H1 (cell line): ENCODE data around the gene RDH16.
"Not testable (repeated sequence)": the region's sequence is repeated elsewhere in the genome, so short reads cannot be mapped to it uniquely, and the experiment has no call there.

ENCODE experiments used
- ASH2L ChIP-seq: fragments of 200-600, 300-600 bp; sonication (generic); IDR thresholded peaks from one replicate; pipeline ENCODE4 v1.7.1; 2017; ENCODE audit warnings: low read length
- ATF3 ChIP-seq: IDR thresholded peaks from 2 replicates; pipeline ENCODE4 v1.6.1; 2011; ENCODE audit warnings: low read depth, mild to moderate bottlenecking, low read length; ENCODE audit not compliant: insufficient read depth
- FOSL1 ChIP-seq: IDR thresholded peaks from 2 replicates; pipeline ENCODE4 v1.6.1; 2011; ENCODE audit warnings: mild to moderate bottlenecking, low read depth, low read length, moderate library complexity; ENCODE audit not compliant: insufficient read depth
- JUN ChIP-seq: IDR thresholded peaks from 2 replicates; pipeline ENCODE4 v1.6.1; 2011; ENCODE audit warnings: low read depth, mild to moderate bottlenecking, improper control_type of control experiment, low read length
- JUND ChIP-seq: IDR thresholded peaks from 2 replicates; pipeline ENCODE4 v1.6.1; 2011; ENCODE audit warnings: mild to moderate bottlenecking, improper control_type of control experiment, low read length
- POLR2A ChIP-seq, 2 experiments: IDR thresholded peaks; 1 replicate in 1 of 2; 2 replicates in 1 of 2; pipeline ENCODE4 v1.6.1; 2011; ENCODE audit warnings: low read depth in 2 of 2, low read length in 2 of 2, mild to moderate bottlenecking in 2 of 2; ENCODE audit errors: control extremely low read depth in 1 of 2
- POLR2AphosphoS5 ChIP-seq: IDR thresholded peaks from 2 replicates; pipeline ENCODE4 v1.6.1; 2011; ENCODE audit warnings: low read depth, low read length
- SRF ChIP-seq: IDR thresholded peaks from 2 replicates; pipeline ENCODE4 v1.6.1; 2011; ENCODE audit warnings: mild to moderate bottlenecking, low read depth, low read length, moderate library complexity
- TF ChIP-seq, protein P1 (sequence below), 3 experiments: IDR thresholded peaks; 1 replicate in 2 of 3; 2 replicates in 1 of 3; pipeline versions ENCODE4 v1.5.1 to v1.6.1; 2011; ENCODE audit warnings: low read length in 3 of 3, mild to moderate bottlenecking in 3 of 3, inconsistent platforms in 2 of 3, low read depth in 1 of 3, moderate library complexity in 1 of 3; ENCODE audit not compliant: insufficient read depth in 1 of 3; ENCODE audit errors: control extremely low read depth in 1 of 3
- TF ChIP-seq, protein P2 (sequence below): IDR thresholded peaks from 2 replicates; pipeline ENCODE4 v1.6.1; 2012; ENCODE audit warnings: inconsistent platforms

- not testable (repeated sequence) for TF ChIP-seq POLR2A (IDR thresholded peaks at IDR 0.05; ENCODE audit: control extremely low read depth in 1 of 2, low read depth in 2 of 2, low read length in 2 of 2); POLR2AphosphoS5; ASH2L; ATF3; JUND; JUN; SRF; FOSL1
- TF ChIP-seq, protein P1, sequence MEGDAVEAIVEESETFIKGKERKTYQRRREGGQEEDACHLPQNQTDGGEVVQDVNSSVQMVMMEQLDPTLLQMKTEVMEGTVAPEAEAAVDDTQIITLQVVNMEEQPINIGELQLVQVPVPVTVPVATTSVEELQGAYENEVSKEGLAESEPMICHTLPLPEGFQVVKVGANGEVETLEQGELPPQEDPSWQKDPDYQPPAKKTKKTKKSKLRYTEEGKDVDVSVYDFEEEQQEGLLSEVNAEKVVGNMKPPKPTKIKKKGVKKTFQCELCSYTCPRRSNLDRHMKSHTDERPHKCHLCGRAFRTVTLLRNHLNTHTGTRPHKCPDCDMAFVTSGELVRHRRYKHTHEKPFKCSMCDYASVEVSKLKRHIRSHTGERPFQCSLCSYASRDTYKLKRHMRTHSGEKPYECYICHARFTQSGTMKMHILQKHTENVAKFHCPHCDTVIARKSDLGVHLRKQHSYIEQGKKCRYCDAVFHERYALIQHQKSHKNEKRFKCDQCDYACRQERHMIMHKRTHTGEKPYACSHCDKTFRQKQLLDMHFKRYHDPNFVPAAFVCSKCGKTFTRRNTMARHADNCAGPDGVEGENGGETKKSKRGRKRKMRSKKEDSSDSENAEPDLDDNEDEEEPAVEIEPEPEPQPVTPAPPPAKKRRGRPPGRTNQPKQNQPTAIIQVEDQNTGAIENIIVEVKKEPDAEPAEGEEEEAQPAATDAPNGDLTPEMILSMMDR (IDR thresholded peaks at IDR 0.05; ENCODE audit: control extremely low read depth in 1 of 3, insufficient read depth in 1 of 3, low read depth in 1 of 3, low read length in 3 of 3): not testable (repeated sequence)
- TF ChIP-seq, protein P2, sequence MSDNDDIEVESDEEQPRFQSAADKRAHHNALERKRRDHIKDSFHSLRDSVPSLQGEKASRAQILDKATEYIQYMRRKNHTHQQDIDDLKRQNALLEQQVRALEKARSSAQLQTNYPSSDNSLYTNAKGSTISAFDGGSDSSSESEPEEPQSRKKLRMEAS: not testable (repeated sequence)
Observed at GRCh38 chr12:56943374-56943773, 14.0 kb downstream of the RDH16 start.
